Breast epithelium (tissue), 4 donors: ENCODE results near the gene ELMOD2. TPM values are rescaled to one million over a fixed set of nuclear protein-coding genes. Genes with fewer than 3 reads are reported as not detected.

Experiments
- DNase-seq, 2 donors: peaks; one replicate each; pipeline ENCODE4 v3.0.0-alpha.2; 2019; ENCODE audit warnings: low spot score in 2 of 2
- H3K27ac ChIP-seq, 2 donors: fragments of 200-600 bp; sonication (generic) in 1 of 2; one replicate each; pipeline ENCODE4 v1.5.1; 2016 to 2019; ENCODE audit warnings: mild to moderate bottlenecking in 1 of 2
- H3K27me3 ChIP-seq, 2 donors: fragments of 200-600 bp; sonication (generic) in 1 of 2; one replicate each; pipeline versions ENCODE4 v1.5.1 to v1.6.0; 2017 to 2019; ENCODE audit warnings: control low read depth in 1 of 2, mild to moderate bottlenecking in 1 of 2
- H3K36me3 ChIP-seq: fragments of 200-600 bp; one replicate; pipeline ENCODE4 v1.5.1; 2019
- H3K4me1 ChIP-seq, 2 donors: fragments of 200-600 bp; sonication (generic); one replicate each; pipeline ENCODE4 v1.5.1; 2016 to 2019; ENCODE audit warnings: control low read depth in 1 of 2
- H3K4me3 ChIP-seq, 3 donors: fragments of 200-600 bp; sonication (generic); 1 replicate in 2 of 3; 2 replicates in 1 of 3; pipeline ENCODE4 v1.5.1; 2016 to 2019; ENCODE audit warnings: mild to moderate bottlenecking in 3 of 3, moderate library complexity in 2 of 3
- H3K9me3 ChIP-seq, 2 donors: fragments of 200-600 bp; sonication (generic) in 1 of 2; one replicate each; pipeline ENCODE4 v1.5.1; 2016 to 2019; ENCODE audit warnings: control low read depth in 1 of 2
- POLR2A ChIP-seq: fragments of 450-650 bp; IDR thresholded peaks from one replicate; pipeline ENCODE4 v1.6.1; 2016; ENCODE audit warnings: antibody characterized with exemption, mild to moderate bottlenecking, moderate library complexity
- POLR2AphosphoS5 ChIP-seq, 3 donors: sonication (generic); formaldehyde crosslinking; IDR thresholded peaks; one replicate each; pipeline ENCODE4 v1.6.1; 2017; ENCODE audit warnings: antibody characterized with exemption in 3 of 3
- intact Hi-C: fragments of 100-400 bp; cut with DNase I; formaldehyde crosslinking; loops from one replicate; pipeline ENCODE4 v1.15.1; 2023; ENCODE audit warnings: low total_unique reads
- total RNA-seq, 3 donors: library from RNA; depleted of rRNA; stranded (reverse); fragments of >200 nt; gene quantifications; one replicate each; pipeline ENCODE4 v1.1.0, GENCODE V29; 2016
- TF ChIP-seq, protein P1 (sequence below), 3 donors: fragments of 450-650 bp; IDR thresholded peaks; one replicate each; pipeline ENCODE4 v1.5.1; 2016 to 2017; ENCODE audit warnings: antibody characterized with exemption in 3 of 3, mild to moderate bottlenecking in 3 of 3, moderate library complexity in 3 of 3

Gene ELMOD2, protein sequence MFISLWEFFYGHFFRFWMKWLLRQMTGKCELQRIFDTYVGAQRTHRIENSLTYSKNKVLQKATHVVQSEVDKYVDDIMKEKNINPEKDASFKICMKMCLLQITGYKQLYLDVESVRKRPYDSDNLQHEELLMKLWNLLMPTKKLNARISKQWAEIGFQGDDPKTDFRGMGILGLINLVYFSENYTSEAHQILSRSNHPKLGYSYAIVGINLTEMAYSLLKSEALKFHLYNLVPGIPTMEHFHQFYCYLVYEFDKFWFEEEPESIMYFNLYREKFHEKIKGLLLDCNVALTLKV
- 10 to 100 TPM; 16.7 to 37.8 (median 19.0) TPM for total RNA-seq

DNA sequence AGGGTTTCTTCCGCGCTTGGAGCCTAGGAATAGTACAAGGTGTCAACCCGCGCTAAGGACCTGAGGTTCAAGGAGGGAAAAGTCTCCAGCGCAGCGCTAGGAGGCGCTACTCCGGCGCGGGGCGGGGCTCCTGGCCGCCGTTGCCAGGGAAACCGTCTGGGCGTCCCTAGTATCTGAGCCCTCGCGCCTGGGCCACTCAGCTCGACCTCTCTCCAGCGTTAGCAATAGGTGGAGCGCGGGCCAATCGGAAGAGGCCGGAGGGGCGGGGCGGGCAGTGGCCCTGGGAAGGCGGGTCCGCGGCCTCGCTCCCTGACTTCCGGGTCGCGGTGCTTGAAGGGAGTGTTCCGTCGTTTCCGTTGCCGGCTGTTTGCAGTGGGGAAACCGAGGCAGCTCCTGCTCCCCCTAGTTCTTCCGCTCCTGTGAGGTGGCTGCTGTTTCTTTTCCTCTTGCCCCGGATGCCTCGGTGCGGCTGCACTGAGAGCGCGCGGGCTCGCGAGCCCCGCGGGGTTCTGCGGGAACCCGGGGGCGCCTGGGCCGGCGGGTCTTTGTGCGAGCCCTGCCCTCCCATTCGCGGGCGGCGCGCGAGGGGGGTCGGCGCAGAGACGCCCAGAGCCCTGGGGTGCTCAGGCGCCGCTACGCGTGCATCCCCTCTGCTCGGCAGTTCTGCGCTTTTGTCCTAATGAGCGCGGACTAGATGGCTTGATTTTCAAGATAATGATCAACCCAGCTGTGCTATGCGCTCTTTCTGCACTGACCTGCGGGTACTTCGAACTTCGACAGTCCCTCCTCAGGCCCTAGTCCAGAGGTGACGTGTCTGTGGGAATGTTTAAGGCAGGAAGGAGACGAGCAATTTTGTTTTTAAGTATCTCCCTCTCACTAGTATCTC lies at the start of gene ELMOD2:
Gene ELMOD2 (plus strand): TSS at position 312 of the 886 bp plus-strand sequence. CDS start 1,261 bp downstream, outside the sequence.
- Histone ChIP-seq H3K27ac (peak within 1 kb of the TSS; percentile 81 to 89), H3K4me3 (peak within 1 kb of the TSS; percentile 75 to 97 (median 94)), H3K4me1 (no peaks in the 10 kb centered on the region), H3K36me3 (no peaks in the 10 kb centered on the region), H3K27me3 (no peaks in the 10 kb centered on the region), H3K9me3 (no peaks in the 10 kb centered on the region)
- intact Hi-C loops, result no loop called here
- peak; percentile 96 for DNase-seq
- TF ChIP-seq POLR2AphosphoS5 (IDR thresholded peaks at IDR 0.05) (peak; percentile 21 to 63 (median 42)), POLR2A (peak; percentile 26)
- TF ChIP-seq, protein P1, sequence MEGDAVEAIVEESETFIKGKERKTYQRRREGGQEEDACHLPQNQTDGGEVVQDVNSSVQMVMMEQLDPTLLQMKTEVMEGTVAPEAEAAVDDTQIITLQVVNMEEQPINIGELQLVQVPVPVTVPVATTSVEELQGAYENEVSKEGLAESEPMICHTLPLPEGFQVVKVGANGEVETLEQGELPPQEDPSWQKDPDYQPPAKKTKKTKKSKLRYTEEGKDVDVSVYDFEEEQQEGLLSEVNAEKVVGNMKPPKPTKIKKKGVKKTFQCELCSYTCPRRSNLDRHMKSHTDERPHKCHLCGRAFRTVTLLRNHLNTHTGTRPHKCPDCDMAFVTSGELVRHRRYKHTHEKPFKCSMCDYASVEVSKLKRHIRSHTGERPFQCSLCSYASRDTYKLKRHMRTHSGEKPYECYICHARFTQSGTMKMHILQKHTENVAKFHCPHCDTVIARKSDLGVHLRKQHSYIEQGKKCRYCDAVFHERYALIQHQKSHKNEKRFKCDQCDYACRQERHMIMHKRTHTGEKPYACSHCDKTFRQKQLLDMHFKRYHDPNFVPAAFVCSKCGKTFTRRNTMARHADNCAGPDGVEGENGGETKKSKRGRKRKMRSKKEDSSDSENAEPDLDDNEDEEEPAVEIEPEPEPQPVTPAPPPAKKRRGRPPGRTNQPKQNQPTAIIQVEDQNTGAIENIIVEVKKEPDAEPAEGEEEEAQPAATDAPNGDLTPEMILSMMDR (IDR thresholded peaks at IDR 0.05), result peak; percentile 76 to 93 (median 90)

DNA sequence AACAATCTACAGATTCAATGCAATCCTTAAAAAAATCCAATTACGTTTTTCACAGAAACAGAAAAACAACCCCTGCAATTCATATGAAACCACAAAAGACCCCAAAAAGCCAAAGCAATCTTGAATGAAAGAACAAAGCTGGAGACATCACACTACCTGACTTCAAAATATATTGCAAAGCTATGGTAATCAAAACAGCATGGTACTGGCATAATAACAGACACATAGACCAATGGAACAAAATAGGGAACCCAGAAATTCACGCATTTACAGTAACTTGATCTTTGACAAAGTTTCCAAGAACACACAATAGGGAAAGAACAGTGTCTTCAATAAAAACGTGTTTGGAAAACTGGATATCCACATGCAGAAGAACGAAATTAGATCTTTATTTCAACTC lies 40.5 kb upstream of the ELMOD2 start:
- Histone ChIP-seq H3K4me1 (no peaks in the 10 kb centered on the region), H3K36me3 (no peaks in the 10 kb centered on the region), H3K4me3 (no peak overlapping the region), H3K27me3 (no peaks in the 10 kb centered on the region), H3K9me3 (no peaks in the 10 kb centered on the region), H3K27ac (no peak overlapping the region)
- intact Hi-C loops, result no loop called here
- TF ChIP-seq, protein P1 (IDR thresholded peaks at IDR 0.05), result no peak
- no peak for TF ChIP-seq POLR2A
- no peak for DNase-seq

DNA sequence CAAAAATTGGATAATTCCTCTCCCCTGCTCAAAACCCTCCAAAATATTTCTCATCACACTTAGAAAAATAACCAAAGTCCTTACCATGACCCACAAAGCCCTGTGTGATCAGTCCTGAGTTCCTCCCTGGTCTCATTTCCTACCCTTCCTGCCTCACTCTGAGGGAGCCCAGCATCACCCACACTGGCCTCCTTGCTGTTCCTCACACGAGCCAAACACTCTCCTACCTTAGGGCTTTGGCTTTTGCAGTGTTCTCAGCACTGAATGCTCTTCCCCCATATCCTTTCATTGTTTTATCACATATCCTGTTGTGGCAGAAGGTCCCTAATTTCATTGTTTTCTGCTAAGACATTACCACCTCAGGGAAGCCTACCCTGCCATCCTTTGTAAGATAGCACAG lies 38.0 kb upstream of the ELMOD2 start:
- Histone ChIP-seq H3K4me3 (no peak overlapping the region), H3K27me3 (no peaks in the 10 kb centered on the region), H3K4me1 (no peaks in the 10 kb centered on the region), H3K9me3 (no peaks in the 10 kb centered on the region), H3K27ac (no peak overlapping the region), H3K36me3 (no peaks in the 10 kb centered on the region)
- no peak for TF ChIP-seq POLR2AphosphoS5 (IDR thresholded peaks at IDR 0.05)
- TF ChIP-seq, protein P1 (IDR thresholded peaks at IDR 0.05), result no peak
- no peak for TF ChIP-seq POLR2A
- intact Hi-C loops, result no loop called here
- no peak for DNase-seq

DNA sequence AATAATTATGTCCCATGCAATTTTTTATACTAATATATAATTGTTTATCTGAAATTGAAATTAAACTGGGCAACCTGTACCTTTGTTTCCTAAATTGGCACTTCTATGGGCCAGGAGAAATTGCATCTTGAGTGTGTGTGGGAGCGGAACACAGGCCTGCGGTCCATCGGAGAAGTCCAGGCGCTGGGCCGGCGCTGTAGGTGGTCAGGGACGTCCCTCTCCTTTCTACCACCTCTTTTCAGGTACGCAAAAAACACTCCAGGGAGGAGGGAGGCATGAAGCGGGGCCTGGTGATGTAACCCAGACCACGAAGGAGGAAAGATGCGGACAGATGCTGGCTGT lies 26.6 kb upstream of the ELMOD2 start:
- no peak for DNase-seq
- Histone ChIP-seq H3K36me3 (no peaks in the 10 kb centered on the region), H3K4me1 (no peaks in the 10 kb centered on the region), H3K9me3 (no peaks in the 10 kb centered on the region), H3K27me3 (peaks cover 0 to 31% of the 10 kb centered on the region in 2 donors), H3K27ac (no peak overlapping the region), H3K4me3 (peak overlapping the region in 1 of 3 donors; percentile 60)
- TF ChIP-seq POLR2AphosphoS5 (IDR thresholded peaks at IDR 0.05), result no peak
- no peak for TF ChIP-seq POLR2A
- TF ChIP-seq, protein P1 (IDR thresholded peaks at IDR 0.05), result no peak
- intact Hi-C loops, result no loop called here
